ENCODE data around the gene C16orf92.
A peak's percentile ranks its signal among the peaks of the same experiment; 100 is the strongest.

DNA sequence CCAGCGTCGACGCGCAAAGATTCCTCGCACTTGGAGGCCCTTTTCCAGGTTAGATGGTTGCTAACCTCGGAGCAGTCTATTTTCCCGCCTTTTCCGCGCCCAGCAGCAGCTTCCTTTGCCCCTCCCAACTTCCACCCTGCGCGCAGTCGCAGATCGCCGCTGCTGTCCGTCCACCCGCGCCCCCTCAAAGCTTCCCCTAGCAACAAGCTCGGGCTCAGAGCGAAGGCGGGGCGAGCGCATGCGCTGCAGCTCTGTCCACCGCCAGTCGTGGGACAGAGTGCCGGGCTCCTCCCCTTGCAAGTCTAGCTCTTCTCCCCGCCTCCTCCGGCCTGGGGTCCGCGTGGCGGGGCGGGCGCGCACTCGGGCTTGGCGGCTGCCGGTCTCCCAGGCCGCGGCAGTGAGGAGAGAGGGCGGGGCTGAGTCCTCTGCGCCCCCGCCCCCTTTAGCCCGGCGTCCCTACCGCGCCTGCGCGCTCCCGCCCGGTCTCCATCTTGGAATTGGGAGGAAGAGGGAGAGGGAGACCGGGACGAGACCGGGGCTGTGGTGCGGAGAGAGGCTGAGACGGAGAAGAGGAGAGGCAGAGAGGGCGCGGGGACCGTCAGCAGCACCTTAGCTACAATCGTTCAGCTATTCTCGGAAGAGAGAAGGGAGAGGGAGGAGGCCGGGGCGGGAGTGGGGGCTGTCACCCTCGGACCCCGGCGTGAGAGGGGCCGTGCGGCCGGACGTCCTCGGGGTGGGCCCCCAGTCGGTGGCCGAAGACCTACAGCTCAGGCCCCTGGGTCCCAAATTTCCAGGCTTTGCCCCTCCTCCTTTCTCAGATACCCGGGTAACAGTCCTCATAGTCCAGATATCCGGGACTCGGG, 49.4 kb upstream of the C16orf92 start, which contains the start of gene TAOK2:
- TF ChIP-seq SUZ12 (IDR thresholded peaks at IDR 0.05; ENCODE audit: extremely low read depth, insufficient read depth, insufficient read length): no peak
- TF ChIP-seq YY1 (IDR thresholded peaks at IDR 0.05; ENCODE audit: insufficient read depth, insufficient read length): peak; percentile 57
- TF ChIP-seq ZNF274 (IDR thresholded peaks at IDR 0.05; ENCODE audit: low read depth, low read length): no peak
